Upper lobe of left lung (tissue), 4 donors: ENCODE data around the gene FRMD3.

ENCODE experiments used
- CTCF ChIP-seq, 6 experiments: fragments of 450-650 bp in 4 of 6; fragments of 200-600 bp in 2 of 6; sonication (generic) in 2 of 6; IDR thresholded peaks; one replicate each; pipeline ENCODE4 v1.5.1; 2016 to 2019; ENCODE audit warnings: antibody characterized with exemption in 6 of 6
- EP300 ChIP-seq, 4 donors: sonication (generic); formaldehyde crosslinking; IDR thresholded peaks; one replicate each; pipeline ENCODE4 v1.5.1; 2017; ENCODE audit warnings: antibody characterized with exemption in 4 of 4, control low read depth in 2 of 4
- POLR2A ChIP-seq, 4 donors: fragments of 450-650 bp; IDR thresholded peaks; one replicate each; pipeline ENCODE4 v1.5.1; 2016 to 2017; ENCODE audit warnings: antibody characterized with exemption in 4 of 4, mild to moderate bottlenecking in 2 of 4

- no peak for TF ChIP-seq CTCF (IDR thresholded peaks at IDR 0.05)
- TF ChIP-seq POLR2A (IDR thresholded peaks at IDR 0.05) = no peak
- no peak for TF ChIP-seq EP300 (IDR thresholded peaks at IDR 0.05)
Observed at GRCh38 chr9:83264315-83264714, 273.9 kb downstream of the FRMD3 start.
